GM12892 (cell line): Measurements from ENCODE around the gene HSD11B1.

Source experiments
- POLR2A ChIP-seq: IDR thresholded peaks from 2 replicates; pipeline ENCODE4 v1.6.1; 2011; ENCODE audit warnings: low read depth, low read length, control low read depth
- POLR2AphosphoS5 ChIP-seq: IDR thresholded peaks from 2 replicates; pipeline ENCODE4 v1.6.1; 2011; ENCODE audit warnings: low read depth, low read length, control low read depth
- TAF1 ChIP-seq: IDR thresholded peaks from 2 replicates; pipeline ENCODE4 v1.6.1; 2011; ENCODE audit warnings: low read depth, mild to moderate bottlenecking, control low read depth, low read length, borderline replicate concordance

- TF ChIP-seq POLR2A = no peak
- TF ChIP-seq POLR2AphosphoS5 = no peak
- TF ChIP-seq TAF1 = no peak
Observed at GRCh38 chr1:209729436-209729835, 24.8 kb downstream of the HSD11B1 start.
